Measurements from ENCODE around the gene FAR2. TPM values are rescaled to one million over a fixed set of nuclear protein-coding genes. Genes with fewer than 3 reads are reported as not detected.

FAR2 gene
- total RNA-seq, 1 experiment from 2014 or later: 22.1 TPM

GRCh38 chr12:29216797-29217575 is 67.9 kb downstream of the FAR2 start:
- H3K4me1 Mint-ChIP-seq: 0 out of 4 replicates have a peak, but pooled peaks cover 0 to 2% of the 10 kb centered on the region in 2 experiments
- Histone ChIP-seq H4K20me1 (ENCODE audit: control insufficient read depth, insufficient read depth, insufficient read length) (no peaks in the 10 kb centered on the region), H3K27me3 (ENCODE audit: insufficient read depth, low read length) (no peaks in the 10 kb centered on the region), H3K23ac (ENCODE audit: insufficient read length, low read depth, low read length) (no peak overlapping the region), H3K18ac (ENCODE audit: insufficient read length, low read depth, low read length) (no peak overlapping the region), H2AFZ (ENCODE audit: low read length) (no peak overlapping the region), H2BK120ac (ENCODE audit: low read depth, low read length, poor library complexity, severe bottlenecking) (no peak overlapping the region), H3K56ac (ENCODE audit: insufficient read length, low read depth, low read length) (no peak overlapping the region), H3K4ac (ENCODE audit: low read depth, low read length) (no peak overlapping the region), H4K5ac (ENCODE audit: insufficient read length, low read depth, low read length) (no peak overlapping the region), H2BK12ac (ENCODE audit: insufficient read length, low read depth, low read length) (no peak overlapping the region), H2AK5ac (ENCODE audit: insufficient read length, low read length) (no peak overlapping the region), H2BK5ac (ENCODE audit: insufficient read length, low read length) (no peak overlapping the region), H4K91ac (ENCODE audit: insufficient read length, low read depth, low read length) (no peak overlapping the region), H3K79me2 (ENCODE audit: insufficient read depth, low read length) (no peaks in the 10 kb centered on the region), H3K79me1 (ENCODE audit: insufficient read depth, low read depth, low read length, poor library complexity, severe bottlenecking) (no peaks in the 10 kb centered on the region), H3K23me2 (ENCODE audit: insufficient read length, low read depth, low read length, poor library complexity, severe bottlenecking) (no peaks in the 10 kb centered on the region), H3T11ph (ENCODE audit: low read length) (no peak overlapping the region), H2BK20ac (ENCODE audit: low read depth, low read length, poor library complexity, severe bottlenecking) (no peak overlapping the region), H3K4me1 (ENCODE audit: insufficient read depth, low read length) (no peaks in the 10 kb centered on the region), H3K14ac (ENCODE audit: insufficient read depth, low read length) (no peak overlapping the region), H3K9ac (ENCODE audit: extremely low read depth, insufficient read length, low read length) (no peak overlapping the region), H3K4me2 (ENCODE audit: insufficient read depth, insufficient read length, low read length) (no peak overlapping the region), H2BK15ac (ENCODE audit: low read depth, low read length) (no peak overlapping the region), H3K9me3 (ENCODE audit: control insufficient read depth, low read depth, low read length) (no peaks in the 10 kb centered on the region), H3K27ac (ENCODE audit: insufficient read length, low read depth, low read length) (no peak overlapping the region), H4K8ac (replicated peaks; ENCODE audit: insufficient read length, low read depth, low read length) (no peak overlapping the region)
- WGBS (ENCODE audit: extremely low coverage, insufficient read length, low lambda C conversion rate): no CpG with 5 or more reads among the region's 5 CpGs
- no peak overlapping the region for H3K4me3 Mint-ChIP-seq
- peaks cover 0 to under 1% of the 10 kb centered on the region in 2 experiments; a peak in 3 of 5 replicates for H3K9me3 Mint-ChIP-seq
- no peak overlapping the region for H3K27ac Mint-ChIP-seq
- no peaks in the 10 kb centered on the region for H3K27me3 Mint-ChIP-seq (ENCODE audit: low read depth)
- peaks cover 0 to 2% (median under 1%) of the 10 kb centered on the region in 3 experiments; a peak in 4 of 7 replicates for H3K36me3 Mint-ChIP-seq (ENCODE audit: insufficient read depth in 1 of 3, low read depth in 3 of 3)
- no peak for DNase-seq
- TF ChIP-seq CTCF (conservative IDR thresholded peaks at IDR 0.05): no peak
